Lung (tissue), 12 donors: Measurements from ENCODE around the gene SLC47A1. TPM values are rescaled to one million over a fixed set of nuclear protein-coding genes. Genes with fewer than 3 reads are reported as not detected.

Experiments
- ATAC-seq: fragments of 200-7000 bp; cut with Tn5 transposase; one replicate; pipeline ENCODE4 v1.9.1; 2020; ENCODE audit warnings: moderate number of reproducible peaks; ENCODE audit not compliant: insufficient read depth, low FRiP score
- DNase-seq, 3 donors: peaks; one replicate each; pipeline ENCODE4 v3.0.0-alpha.2; 2013 to 2017
- H3K27ac ChIP-seq, 2 donors: one replicate each; pipeline ENCODE4 v1.5.1; 2013; ENCODE audit warnings: mild to moderate bottlenecking in 2 of 2, moderate library complexity in 2 of 2, control low read depth in 1 of 2, inconsistent platforms in 1 of 2, low read depth in 1 of 2, low read length in 1 of 2
- H3K27me3 ChIP-seq, 3 donors: one replicate each; pipeline ENCODE4 v1.5.1; 2013; ENCODE audit warnings: low read length in 2 of 3; ENCODE audit not compliant: control insufficient read depth in 3 of 3, insufficient read depth in 3 of 3
- H3K36me3 ChIP-seq, 4 donors: one replicate each; pipeline ENCODE4 v1.5.1; 2013; ENCODE audit warnings: low read length in 4 of 4, mild to moderate bottlenecking in 1 of 4, moderate library complexity in 1 of 4; ENCODE audit not compliant: control insufficient read depth in 4 of 4, insufficient read depth in 4 of 4
- H3K4me1 ChIP-seq, 5 donors: one replicate each; pipeline ENCODE4 v1.5.1; 2013; ENCODE audit warnings: low read length in 5 of 5, mild to moderate bottlenecking in 2 of 5, moderate library complexity in 1 of 5; ENCODE audit not compliant: control insufficient read depth in 5 of 5, insufficient read depth in 5 of 5
- H3K4me3 ChIP-seq: one replicate; pipeline ENCODE4 v1.5.1; 2013; ENCODE audit warnings: mild to moderate bottlenecking, control low read depth, moderate library complexity
- H3K9ac ChIP-seq, 2 donors: one replicate each; pipeline ENCODE4 v1.5.1; 2013; ENCODE audit warnings: low read length in 2 of 2, control low read depth in 1 of 2; ENCODE audit not compliant: insufficient read depth in 1 of 2
- H3K9me3 ChIP-seq, 4 donors: one replicate each; pipeline ENCODE4 v1.5.1; 2013; ENCODE audit warnings: low read length in 3 of 4, mild to moderate bottlenecking in 1 of 4, moderate library complexity in 1 of 4; ENCODE audit not compliant: control insufficient read depth in 4 of 4, insufficient read depth in 3 of 4
- WGBS, 2 donors: extraction: QIAGEN DNeasy Blood & Tissue Kit; methylation state at CpG; one replicate each; pipeline ENCODE4 v1.1.7; 2013; 5-methylcytosine and 5-hydroxymethylcytosine counted together
- polyA plus RNA-seq, 2 donors: library from polyadenylated mRNA; stranded (reverse); fragments of 200-250 nt; gene quantifications; one replicate each; pipeline ENCODE4 v1.2.1, GENCODE V29; 2013
- total RNA-seq, 2 donors: library from RNA; depleted of rRNA in 1 of 2; stranded (reverse); fragments of >200 nt in 1 of 2; gene quantifications; one replicate each; pipeline ENCODE4 v1.2.1, GENCODE V29; 2014 to 2021
- TF ChIP-seq, protein P1 (sequence below): IDR thresholded peaks from 2 replicates; pipeline ENCODE4 v1.5.1; 2012; ENCODE audit warnings: mild to moderate bottlenecking; ENCODE audit errors: control extremely low read depth, extremely low read depth
- donor health status: control.
- donor health status: control.
- donor health status: Bipolar disorder and iron deficiency.
- donor health status: healthy.
- donor health status: DM: yes; HTN: yes; CAD: no.

SLC47A1 gene
- total and polyA plus RNA-seq, 4 donors: 0.74 to 9.4 (median 2.3) TPM

- Histone ChIP-seq H3K27ac (no peak overlapping the region), H3K9ac (no peak overlapping the region), H3K27me3 (no peaks in the 10 kb centered on the region), H3K9me3 (no peaks in the 10 kb centered on the region), H3K4me1 (no peaks in the 10 kb centered on the region), H3K4me3 (no peak overlapping the region), H3K36me3 (no peaks in the 10 kb centered on the region)
- DNase-seq (no peak), ATAC-seq (no peak)
- 18 to 39% methylated on average over 2 of the region's 2 CpGs for WGBS, 2 donors
- TF ChIP-seq, protein P1, sequence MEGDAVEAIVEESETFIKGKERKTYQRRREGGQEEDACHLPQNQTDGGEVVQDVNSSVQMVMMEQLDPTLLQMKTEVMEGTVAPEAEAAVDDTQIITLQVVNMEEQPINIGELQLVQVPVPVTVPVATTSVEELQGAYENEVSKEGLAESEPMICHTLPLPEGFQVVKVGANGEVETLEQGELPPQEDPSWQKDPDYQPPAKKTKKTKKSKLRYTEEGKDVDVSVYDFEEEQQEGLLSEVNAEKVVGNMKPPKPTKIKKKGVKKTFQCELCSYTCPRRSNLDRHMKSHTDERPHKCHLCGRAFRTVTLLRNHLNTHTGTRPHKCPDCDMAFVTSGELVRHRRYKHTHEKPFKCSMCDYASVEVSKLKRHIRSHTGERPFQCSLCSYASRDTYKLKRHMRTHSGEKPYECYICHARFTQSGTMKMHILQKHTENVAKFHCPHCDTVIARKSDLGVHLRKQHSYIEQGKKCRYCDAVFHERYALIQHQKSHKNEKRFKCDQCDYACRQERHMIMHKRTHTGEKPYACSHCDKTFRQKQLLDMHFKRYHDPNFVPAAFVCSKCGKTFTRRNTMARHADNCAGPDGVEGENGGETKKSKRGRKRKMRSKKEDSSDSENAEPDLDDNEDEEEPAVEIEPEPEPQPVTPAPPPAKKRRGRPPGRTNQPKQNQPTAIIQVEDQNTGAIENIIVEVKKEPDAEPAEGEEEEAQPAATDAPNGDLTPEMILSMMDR: no peak
These were observed 76.7 kb downstream of the SLC47A1 start for GRCh38 chr17:19610311-19610710.

- H3K9ac ChIP-seq: no peak overlapping the region
- WGBS, 2 donors: 72 to 78% methylated on average over 5 of the region's 5 CpGs
- H3K27me3 ChIP-seq: no peaks in the 10 kb centered on the region
- TF ChIP-seq, protein P1: no peak
- DNase-seq (no peak), ATAC-seq (no peak)
- no peaks in the 10 kb centered on the region for H3K9me3 ChIP-seq
- H3K4me3 ChIP-seq: no peak overlapping the region
- H3K36me3 ChIP-seq: no peaks in the 10 kb centered on the region
- H3K4me1 ChIP-seq: no peaks in the 10 kb centered on the region
- H3K27ac ChIP-seq: no peak overlapping the region
These were observed 77.2 kb downstream of the SLC47A1 start for GRCh38 chr17:19610879-19611278.

DNA sequence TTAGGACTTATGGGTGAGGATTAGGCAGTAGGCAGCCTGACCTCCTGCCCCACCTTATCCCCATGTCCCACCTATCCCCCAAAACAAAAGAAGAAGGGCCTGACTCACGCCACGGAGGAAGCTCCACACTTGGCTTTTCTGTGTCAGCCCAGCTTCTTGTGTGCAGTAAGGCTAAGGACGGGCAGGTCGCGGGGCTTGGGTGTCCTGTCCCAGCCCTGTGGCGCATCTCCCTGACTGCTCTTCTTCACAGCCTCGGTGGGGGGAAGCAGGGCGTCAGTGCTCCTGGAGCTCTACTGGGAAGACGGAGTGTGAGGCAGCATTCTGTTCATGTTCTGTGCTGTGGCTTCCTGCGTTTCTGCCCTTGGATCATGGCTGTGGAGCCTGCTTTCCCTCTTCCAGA, 80.3 kb downstream of the SLC47A1 start:
- no peak for ATAC-seq
- Histone ChIP-seq H3K9me3 (peaks cover 0 to 11% (median 6%) of the 10 kb centered on the region in 4 donors), H3K36me3 (no peaks in the 10 kb centered on the region), H3K4me3 (no peak overlapping the region), H3K27me3 (no peaks in the 10 kb centered on the region), H3K27ac (no peak overlapping the region), H3K9ac (no peak overlapping the region), H3K4me1 (no peaks in the 10 kb centered on the region)
- no peak for DNase-seq
- 86 to 88% methylated on average over 10 of the region's 10 CpGs for WGBS, 2 donors
- TF ChIP-seq, protein P1: no peak

- no peak overlapping the region for H3K4me3 ChIP-seq
- no peak overlapping the region for H3K27ac ChIP-seq
- WGBS, 2 donors: 90 to 94% methylated on average over 4 of the region's 4 CpGs
- H3K4me1 ChIP-seq: no peaks in the 10 kb centered on the region
- no peak for ATAC-seq
- H3K9ac ChIP-seq: no peak overlapping the region
- H3K36me3 ChIP-seq: no peaks in the 10 kb centered on the region
- TF ChIP-seq, protein P1: no peak
- no peak for DNase-seq
- H3K9me3 ChIP-seq: peaks cover 0 to 18% (median 9%) of the 10 kb centered on the region in 4 donors
- no peaks in the 10 kb centered on the region for H3K27me3 ChIP-seq
These were observed 81.2 kb downstream of the SLC47A1 start for GRCh38 chr17:19614900-19615299.
